Measurements from ENCODE around the gene SNX11.

SNX11 gene

DNA sequence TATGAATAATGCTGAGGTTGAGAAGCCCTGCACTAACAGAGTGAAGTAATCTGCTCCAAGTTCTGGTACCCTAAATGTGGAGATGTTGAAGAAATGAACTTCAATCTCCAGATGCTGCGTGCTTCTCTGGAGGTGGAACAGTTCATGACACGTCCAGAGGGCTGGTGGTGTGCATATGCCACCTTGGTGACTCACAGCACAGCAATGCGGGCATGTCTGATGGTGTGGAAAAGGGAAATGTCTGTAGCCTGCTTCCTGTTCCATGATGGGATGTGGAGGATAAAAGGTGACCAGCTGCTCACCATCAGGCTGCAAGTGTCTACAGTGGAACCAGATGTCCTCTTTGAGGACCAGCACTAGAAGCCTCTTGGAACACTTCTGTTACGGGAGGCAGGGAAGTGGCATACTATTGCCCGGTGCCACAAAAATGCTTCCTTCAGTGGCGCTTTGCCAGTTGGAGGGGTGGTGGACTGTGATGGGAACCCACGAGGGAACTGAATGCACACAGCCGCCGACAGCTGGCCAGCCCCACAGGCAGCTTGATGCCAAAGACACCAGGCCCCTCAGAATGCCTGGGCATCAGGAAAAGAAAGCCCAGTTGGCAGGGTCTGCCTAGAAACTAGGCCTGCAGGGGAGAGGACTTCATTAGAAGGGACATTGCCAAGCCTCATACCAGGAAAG, 19.9 kb downstream of the SNX11 start:
- Histone ChIP-seq H3K27me3 (ENCODE audit: insufficient read depth, low read length) (no peaks in the 10 kb centered on the region), H3K4me1 (ENCODE audit: insufficient read depth, low read length) (peaks cover 9% of the 10 kb centered on the region), H3K4me3 (ENCODE audit: low read length) (no peak overlapping the region), H3K9me3 (ENCODE audit: low read length) (no peaks in the 10 kb centered on the region), H2AFZ (ENCODE audit: low read depth, low read length) (no peak overlapping the region), H3K36me3 (ENCODE audit: insufficient read depth, low read length) (peaks cover 6% of the 10 kb centered on the region)

GRCh38 chr17:48128400-48128799, 20.8 kb downstream of the SNX11 start:
- Histone ChIP-seq H3K9me3 (ENCODE audit: low read length) (no peaks in the 10 kb centered on the region), H3K4me3 (ENCODE audit: low read length) (no peak overlapping the region), H2AFZ (ENCODE audit: low read depth, low read length) (no peak overlapping the region), H3K4me1 (ENCODE audit: insufficient read depth, low read length) (no peaks in the 10 kb centered on the region), H3K36me3 (ENCODE audit: insufficient read depth, low read length) (peaks cover 4% of the 10 kb centered on the region), H3K27me3 (ENCODE audit: insufficient read depth, low read length) (no peaks in the 10 kb centered on the region)

DNA sequence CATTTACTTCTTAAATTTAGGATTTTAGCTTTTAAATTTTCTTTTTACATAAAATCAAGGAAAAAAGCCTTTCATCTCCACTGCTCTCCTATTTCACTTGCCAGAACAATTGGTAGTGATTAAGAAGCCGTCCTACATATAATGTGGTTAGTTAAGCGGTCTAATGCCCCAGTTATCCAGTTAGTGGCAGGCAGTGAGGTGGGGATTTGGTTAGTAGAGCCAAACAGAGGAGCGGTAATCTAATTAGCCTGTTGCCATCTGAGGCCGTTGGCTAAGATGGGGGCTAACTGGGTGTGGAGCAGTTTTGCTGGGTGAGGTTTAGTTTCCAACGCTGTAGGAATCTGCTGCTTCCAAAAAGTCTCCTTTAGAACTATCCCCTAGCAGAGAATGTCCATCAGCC, 22.4 kb downstream of the SNX11 start:
- no peaks in the 10 kb centered on the region for H3K9me3 ChIP-seq (ENCODE audit: low read length)
- H3K4me3 ChIP-seq (ENCODE audit: low read length) = no peak overlapping the region
- H3K36me3 ChIP-seq (ENCODE audit: insufficient read depth, low read length) = peaks cover 4% of the 10 kb centered on the region

GRCh38 chr17:48131216-48131824, 23.8 kb downstream of the SNX11 start:
- H3K27me3 ChIP-seq (ENCODE audit: insufficient read depth, low read length) = no peaks in the 10 kb centered on the region
- peaks cover 4% of the 10 kb centered on the region for H3K36me3 ChIP-seq (ENCODE audit: insufficient read depth, low read length)
- H2AFZ ChIP-seq (ENCODE audit: low read depth, low read length) = no peak overlapping the region
- H3K4me1 ChIP-seq (ENCODE audit: insufficient read depth, low read length) = no peaks in the 10 kb centered on the region
- H3K9me3 ChIP-seq (ENCODE audit: low read length) = no peaks in the 10 kb centered on the region
- no peak overlapping the region for H3K4me3 ChIP-seq (ENCODE audit: low read length)

More for the DNA sequence above, 22.4 kb downstream of the SNX11 start:
- Histone ChIP-seq H3K27me3 (ENCODE audit: insufficient read depth, low read length) (no peaks in the 10 kb centered on the region), H3K4me1 (ENCODE audit: insufficient read depth, low read length) (no peaks in the 10 kb centered on the region), H2AFZ (ENCODE audit: low read depth, low read length) (no peak overlapping the region)

DNA sequence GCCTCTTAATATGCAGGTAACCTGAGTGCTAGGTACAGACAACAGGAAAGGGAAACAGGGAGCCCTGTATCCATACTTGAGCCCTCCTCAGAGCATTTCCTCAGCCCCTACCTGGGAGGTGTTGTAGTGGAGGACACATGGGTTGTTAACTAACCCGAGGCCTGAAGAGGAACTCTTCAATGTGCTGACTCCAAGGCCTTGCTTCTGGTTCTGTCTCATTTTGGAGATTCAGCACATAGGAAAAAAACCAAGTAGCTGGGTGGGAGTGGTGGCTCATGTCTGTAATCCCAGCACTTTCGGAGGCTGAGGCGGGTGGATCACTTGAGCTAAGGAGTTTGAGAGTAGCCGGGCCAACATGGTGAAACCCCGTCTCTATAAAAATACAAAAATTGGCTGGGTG, 24.8 kb downstream of the SNX11 start:
- H3K9me3 ChIP-seq (ENCODE audit: low read length) = no peaks in the 10 kb centered on the region
- H3K36me3 ChIP-seq (ENCODE audit: insufficient read depth, low read length) = no peaks in the 10 kb centered on the region

DNA sequence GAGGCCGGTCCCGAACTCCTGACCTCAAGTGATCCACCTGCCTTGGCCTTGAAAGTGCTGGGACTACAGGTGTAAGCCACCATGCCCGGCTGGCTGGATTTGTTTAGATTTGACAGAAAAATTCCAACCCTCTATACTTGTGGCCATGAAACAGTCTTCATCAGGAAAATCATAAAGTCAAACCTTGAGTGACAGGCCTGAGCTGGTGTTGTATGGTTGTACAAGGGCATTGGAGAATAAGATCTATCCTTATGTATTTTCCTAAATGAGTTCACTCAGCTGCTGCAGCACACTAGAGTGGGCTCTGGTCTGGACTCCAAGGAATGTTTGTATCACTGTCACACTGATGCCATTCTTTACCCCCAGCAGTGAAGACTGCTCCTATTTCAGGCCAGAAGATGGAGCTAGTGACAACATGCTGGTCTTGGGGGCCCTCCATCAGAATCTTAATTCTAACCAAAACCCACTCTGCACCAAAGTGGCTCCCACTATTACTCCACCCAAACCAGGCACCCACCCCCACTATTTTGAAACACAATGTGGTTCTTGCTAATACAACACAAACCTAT, 27.4 kb downstream of the SNX11 start:
- H3K27me3 ChIP-seq (ENCODE audit: insufficient read depth, low read length) = peaks cover 5% of the 10 kb centered on the region
- no peaks in the 10 kb centered on the region for H3K4me1 ChIP-seq (ENCODE audit: insufficient read depth, low read length)
- no peak overlapping the region for H3K4me3 ChIP-seq (ENCODE audit: low read length)
- no peaks in the 10 kb centered on the region for H3K36me3 ChIP-seq (ENCODE audit: insufficient read depth, low read length)
- H3K9me3 ChIP-seq (ENCODE audit: low read length) = no peaks in the 10 kb centered on the region
- H2AFZ ChIP-seq (ENCODE audit: low read depth, low read length) = no peak overlapping the region

More for the DNA sequence above, 24.8 kb downstream of the SNX11 start:
- H2AFZ ChIP-seq (ENCODE audit: low read depth, low read length) = no peak overlapping the region
- no peak overlapping the region for H3K4me3 ChIP-seq (ENCODE audit: low read length)
- H3K4me1 ChIP-seq (ENCODE audit: insufficient read depth, low read length) = no peaks in the 10 kb centered on the region
- no peaks in the 10 kb centered on the region for H3K27me3 ChIP-seq (ENCODE audit: insufficient read depth, low read length)

GRCh38 chr17:48137656-48138055, 30.1 kb downstream of the SNX11 start:
- H3K4me1 ChIP-seq (ENCODE audit: insufficient read depth, low read length) = no peaks in the 10 kb centered on the region
- no peaks in the 10 kb centered on the region for H3K9me3 ChIP-seq (ENCODE audit: low read length)

GRCh38 chr17:48139944-48140343, 32.4 kb downstream of the SNX11 start:
- Histone ChIP-seq H3K27me3 (ENCODE audit: insufficient read depth, low read length) (peaks cover 6% of the 10 kb centered on the region), H3K36me3 (ENCODE audit: insufficient read depth, low read length) (no peaks in the 10 kb centered on the region), H3K9me3 (ENCODE audit: low read length) (no peaks in the 10 kb centered on the region), H2AFZ (ENCODE audit: low read depth, low read length) (no peak overlapping the region), H3K4me3 (ENCODE audit: low read length) (no peak overlapping the region), H3K4me1 (ENCODE audit: insufficient read depth, low read length) (no peaks in the 10 kb centered on the region)

More at GRCh38 chr17:48137656-48138055, 30.1 kb downstream of the SNX11 start:
- Histone ChIP-seq H3K36me3 (ENCODE audit: insufficient read depth, low read length) (no peaks in the 10 kb centered on the region), H2AFZ (ENCODE audit: low read depth, low read length) (no peak overlapping the region), H3K4me3 (ENCODE audit: low read length) (no peak overlapping the region), H3K27me3 (ENCODE audit: insufficient read depth, low read length) (peaks cover 6% of the 10 kb centered on the region)

GRCh38 chr17:48143629-48144028, 36.1 kb downstream of the SNX11 start:
- no peak overlapping the region for H3K4me3 ChIP-seq (ENCODE audit: low read length)
- H2AFZ ChIP-seq (ENCODE audit: low read depth, low read length) = no peak overlapping the region
- no peaks in the 10 kb centered on the region for H3K36me3 ChIP-seq (ENCODE audit: insufficient read depth, low read length)
- H3K9me3 ChIP-seq (ENCODE audit: low read length) = no peaks in the 10 kb centered on the region
- no peaks in the 10 kb centered on the region for H3K4me1 ChIP-seq (ENCODE audit: insufficient read depth, low read length)
- H3K27me3 ChIP-seq (ENCODE audit: insufficient read depth, low read length) = peaks cover 3% of the 10 kb centered on the region

DNA sequence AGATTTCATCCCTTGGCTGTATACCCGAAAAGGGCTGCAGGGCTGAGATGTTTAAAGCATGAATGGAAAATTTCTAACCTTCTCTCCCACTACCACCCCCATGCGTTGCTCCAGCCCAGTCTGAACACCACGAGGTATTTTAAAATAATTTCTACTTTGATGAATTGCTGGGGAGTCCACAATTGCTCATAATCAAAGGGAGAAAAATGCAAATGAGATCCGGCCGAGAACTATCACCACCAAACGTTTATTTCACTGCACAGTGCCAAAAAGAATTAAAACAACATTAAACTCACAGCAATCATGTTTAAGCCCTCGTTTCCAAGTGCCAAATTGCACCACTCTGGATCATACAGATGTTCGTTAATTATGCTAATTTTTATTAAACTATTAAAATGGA, 36.7 kb downstream of the SNX11 start:
- Histone ChIP-seq H3K27me3 (ENCODE audit: insufficient read depth, low read length) (peaks cover 3% of the 10 kb centered on the region), H3K36me3 (ENCODE audit: insufficient read depth, low read length) (no peaks in the 10 kb centered on the region), H3K4me1 (ENCODE audit: insufficient read depth, low read length) (peaks cover 5% of the 10 kb centered on the region), H3K9me3 (ENCODE audit: low read length) (no peaks in the 10 kb centered on the region), H2AFZ (ENCODE audit: low read depth, low read length) (no peak overlapping the region), H3K4me3 (ENCODE audit: low read length) (no peak overlapping the region)

DNA sequence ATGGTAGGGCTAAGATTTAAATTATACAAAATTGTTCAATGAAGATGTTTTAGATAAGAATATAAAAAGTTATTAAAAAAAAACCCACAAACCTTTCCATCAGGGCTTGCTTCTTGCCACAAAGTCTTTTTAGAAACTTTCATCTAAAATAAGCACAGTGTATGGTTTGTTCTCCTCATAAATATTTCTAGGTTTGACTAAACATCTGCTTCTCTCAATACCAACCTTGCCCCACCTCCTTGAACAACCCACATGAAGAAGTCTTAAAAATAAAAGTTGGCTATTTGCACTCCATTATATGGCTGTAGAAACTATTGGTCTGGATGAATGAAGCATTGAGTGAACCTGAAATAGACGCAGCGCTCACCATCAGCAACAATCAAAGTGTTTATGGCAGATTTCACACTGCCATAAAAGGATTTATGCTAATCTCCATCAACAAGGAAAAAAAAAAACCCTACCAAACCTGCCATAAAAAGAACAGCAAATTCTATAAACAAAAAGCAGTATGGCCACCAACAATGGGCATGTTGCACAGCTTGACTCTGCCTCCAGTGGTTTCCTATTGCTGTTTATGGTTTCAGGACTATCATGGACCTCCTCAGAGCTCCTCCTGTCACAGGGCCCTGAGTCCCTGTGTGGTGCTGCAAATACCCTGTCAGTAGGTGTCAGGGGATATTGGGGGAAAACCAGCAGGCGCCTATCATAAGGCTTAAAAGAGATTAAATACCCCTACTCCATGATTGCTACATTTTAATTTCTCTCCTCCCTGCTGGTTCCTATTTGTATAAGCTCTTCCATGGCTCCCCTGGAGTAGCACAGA, 37.6 kb downstream of the SNX11 start:
- Histone ChIP-seq H3K4me1 (ENCODE audit: insufficient read depth, low read length) (peaks cover 15% of the 10 kb centered on the region), H3K4me3 (ENCODE audit: low read length) (no peak overlapping the region), H3K27me3 (ENCODE audit: insufficient read depth, low read length) (no peaks in the 10 kb centered on the region), H3K36me3 (ENCODE audit: insufficient read depth, low read length) (no peaks in the 10 kb centered on the region), H3K9me3 (ENCODE audit: low read length) (no peaks in the 10 kb centered on the region), H2AFZ (ENCODE audit: low read depth, low read length) (no peak overlapping the region)

GRCh38 chr17:48148029-48148770, 40.6 kb downstream of the SNX11 start:
- Histone ChIP-seq H2AFZ (ENCODE audit: low read depth, low read length) (no peak overlapping the region), H3K4me1 (ENCODE audit: insufficient read depth, low read length) (peaks cover 25% of the 10 kb centered on the region), H3K27me3 (ENCODE audit: insufficient read depth, low read length) (peaks cover 15% of the 10 kb centered on the region), H3K9me3 (ENCODE audit: low read length) (no peaks in the 10 kb centered on the region), H3K4me3 (ENCODE audit: low read length) (no peak overlapping the region), H3K36me3 (ENCODE audit: insufficient read depth, low read length) (no peaks in the 10 kb centered on the region)
